BLaER1 (cell line): Measurements from ENCODE around the gene TEAD1.

Experiments used
- H3K27ac ChIP-seq: shearing (Covaris generic); formaldehyde crosslinking; 2 replicates; pipeline ENCODE4 v1.8.1; 2022
- H3K27me3 ChIP-seq: shearing (Covaris generic); formaldehyde crosslinking; 2 replicates; pipeline ENCODE4 v1.8.1; 2022
- H3K36me3 ChIP-seq: shearing (Covaris generic); formaldehyde crosslinking; 2 replicates; pipeline ENCODE4 v1.8.1; 2022
- H3K4me1 ChIP-seq: shearing (Covaris generic); formaldehyde crosslinking; 2 replicates; pipeline ENCODE4 v1.8.1; 2022
- H3K4me2 ChIP-seq: shearing (Covaris generic); formaldehyde crosslinking; 2 replicates; pipeline ENCODE4 v1.8.1; 2022
- H3K4me3 ChIP-seq: shearing (Covaris generic); formaldehyde crosslinking; 2 replicates; pipeline ENCODE4 v1.8.1; 2022
- H3K9ac ChIP-seq: shearing (Covaris generic); formaldehyde crosslinking; 2 replicates; pipeline ENCODE4 v1.8.1; 2022
- H3K9me3 ChIP-seq: shearing (Covaris generic); formaldehyde crosslinking; 2 replicates; pipeline ENCODE4 v1.8.1; 2022
- H4K20me1 ChIP-seq: shearing (Covaris generic); formaldehyde crosslinking; 2 replicates; pipeline ENCODE4 v1.8.1; 2022
- Cebpa-rat ChIP-seq: shearing (Covaris generic); IDR thresholded peaks from 2 replicates; pipeline ENCODE4 v1.8.1; 2022

TEAD1 gene

GRCh38 chr11:12989428-12990161 lies 315.4 kb downstream of the TEAD1 start:
- Histone ChIP-seq H3K27ac (peak overlapping the region; percentile 52; the same call in 1 of the 2 replicates), H3K9ac (no peak overlapping the region), H3K36me3 (peaks cover 5% of the 10 kb centered on the region; the same call in 1 of the 2 replicates), H4K20me1 (no peaks in the 10 kb centered on the region), H3K4me2 (peak overlapping the region; percentile 47), H3K9me3 (peaks cover 34% of the 10 kb centered on the region), H3K4me1 (peaks cover 13% of the 10 kb centered on the region), H3K27me3 (no peaks in the 10 kb centered on the region), H3K4me3 (peak overlapping the region; percentile 49)
- no peak for TF ChIP-seq Cebpa-rat

- Histone ChIP-seq H3K4me1 (peaks cover 13% of the 10 kb centered on the region), H3K27me3 (no peaks in the 10 kb centered on the region), H3K36me3 (peaks cover 5% of the 10 kb centered on the region; the same call in 1 of the 2 replicates), H3K9me3 (peaks cover 33% of the 10 kb centered on the region), H3K9ac (no peak overlapping the region), H3K4me2 (no peak overlapping the region), H4K20me1 (no peaks in the 10 kb centered on the region), H3K4me3 (peak overlapping the region; percentile 49; the same call in 1 of the 2 replicates), H3K27ac (no peak overlapping the region)
- TF ChIP-seq Cebpa-rat = no peak
These were observed 315.9 kb downstream of the TEAD1 start for GRCh38 chr11:12990162-12990480.

- Histone ChIP-seq H4K20me1 (no peaks in the 10 kb centered on the region), H3K27me3 (no peaks in the 10 kb centered on the region)
These were observed 317.2 kb downstream of the TEAD1 start for GRCh38 chr11:12991426-12991825.

GRCh38 chr11:12993626-12994025 lies 319.4 kb downstream of the TEAD1 start:
- Histone ChIP-seq H4K20me1 (no peaks in the 10 kb centered on the region), H3K36me3 (peaks cover 17% of the 10 kb centered on the region; the same call in 1 of the 2 replicates), H3K4me1 (peaks cover 30% of the 10 kb centered on the region), H3K27ac (no peak overlapping the region), H3K9ac (no peak overlapping the region), H3K4me3 (no peak overlapping the region), H3K4me2 (no peak overlapping the region), H3K9me3 (peaks cover 46% of the 10 kb centered on the region), H3K27me3 (no peaks in the 10 kb centered on the region)
- no peak for TF ChIP-seq Cebpa-rat

More at GRCh38 chr11:12991426-12991825, 317.2 kb downstream of the TEAD1 start:
- Histone ChIP-seq H3K4me1 (peaks cover 13% of the 10 kb centered on the region), H3K27ac (no peak overlapping the region), H3K9ac (no peak overlapping the region), H3K36me3 (peaks cover 10% of the 10 kb centered on the region; the same call in 1 of the 2 replicates), H3K4me2 (no peak overlapping the region), H3K9me3 (peaks cover 46% of the 10 kb centered on the region), H3K4me3 (no peak overlapping the region)
- no peak for TF ChIP-seq Cebpa-rat
